ENCODE results near the gene SLC5A6. TPM values are rescaled to one million over a fixed set of nuclear protein-coding genes. Genes with fewer than 3 reads are reported as not detected.

The SLC5A6 gene
- polyA plus RNA-seq, 1 donor (not counting 4 experiments of a cell fraction or from before 2014, with no cell fraction given), result 60.4 TPM

- no peak overlapping the region for H3K4me2 ChIP-seq (ENCODE audit: control insufficient read depth, extremely low read depth, insufficient read depth, low read depth, low read length)
- H3K4me3 ChIP-seq (ENCODE audit: control insufficient read depth in 2 of 3, extremely low read depth in 1 of 3, insufficient read depth in 2 of 3, low read depth in 1 of 3, low read length in 3 of 3), result no peak overlapping the region
- H3K9me1 ChIP-seq (ENCODE audit: control insufficient read depth, extremely low read depth, insufficient read depth, low read length), result no peaks in the 10 kb centered on the region
- H3K27ac ChIP-seq (ENCODE audit: control insufficient read depth, insufficient read depth, low read length), result no peak overlapping the region
- dilution Hi-C loops (cut with MboI; ENCODE audit: extremely low pct_ligation_motif_present, low sequenced_read_pairs), result no loop called here
- peaks cover 14% of the 10 kb centered on the region for H3K27me3 ChIP-seq (ENCODE audit: control insufficient read depth, extremely low read depth, insufficient read depth, low read length)
- no peaks in the 10 kb centered on the region for H4K20me1 ChIP-seq (ENCODE audit: control insufficient read depth, extremely low read depth, insufficient read depth, low read length)
- H3K9me3 ChIP-seq (ENCODE audit: control insufficient read depth, low read depth, low read length), result no peaks in the 10 kb centered on the region
- TF ChIP-seq CTCF (optimal IDR thresholded peaks at IDR 0.05 in 1 of 3, IDR thresholded peaks at IDR 0.05 in 1 of 3, conservative IDR thresholded peaks at IDR 0.05 in 1 of 3; ENCODE audit: extremely low read depth in 1 of 3, insufficient read depth in 2 of 3, low read length in 3 of 3) (no peak), EZH2 (IDR thresholded peaks at IDR 0.05; ENCODE audit: low read length) (no peak)
- FAIRE-seq (no peak), DNase-seq (ENCODE audit: low read depth, low spot score) (no peak)
- H3K36me3 ChIP-seq (ENCODE audit: control insufficient read depth in 2 of 2, extremely low read depth in 1 of 2, insufficient read depth in 2 of 2, low read length in 2 of 2), result peaks cover 8 to 17% of the 10 kb centered on the region in 2 experiments
- no peaks in the 10 kb centered on the region for H3K79me2 ChIP-seq (ENCODE audit: control insufficient read depth, insufficient read depth, low read length)
- no peak overlapping the region for H2AFZ ChIP-seq (ENCODE audit: control insufficient read depth, low read length)
- H3K9ac ChIP-seq (ENCODE audit: control insufficient read depth, extremely low read depth, insufficient read depth, low read length), result no peak overlapping the region
- H3K4me1 ChIP-seq (ENCODE audit: control insufficient read depth, extremely low read depth, insufficient read depth, low read length), result no peaks in the 10 kb centered on the region
Measured at GRCh38 chr2:27247893-27248292, 35.8 kb upstream of the SLC5A6 start.

GRCh38 chr2:27245626-27246025, 33.6 kb upstream of the SLC5A6 start:
- H3K4me1 ChIP-seq (ENCODE audit: control insufficient read depth, extremely low read depth, insufficient read depth, low read length), result no peaks in the 10 kb centered on the region
- no peak overlapping the region for H3K27ac ChIP-seq (ENCODE audit: control insufficient read depth, insufficient read depth, low read length)
- no peaks in the 10 kb centered on the region for H3K79me2 ChIP-seq (ENCODE audit: control insufficient read depth, insufficient read depth, low read length)
- H3K27me3 ChIP-seq (ENCODE audit: control insufficient read depth, extremely low read depth, insufficient read depth, low read length), result peaks cover 3% of the 10 kb centered on the region
- no peaks in the 10 kb centered on the region for H3K9me3 ChIP-seq (ENCODE audit: control insufficient read depth, low read depth, low read length)
- no peak overlapping the region for H3K4me3 ChIP-seq (ENCODE audit: control insufficient read depth in 2 of 3, extremely low read depth in 1 of 3, insufficient read depth in 2 of 3, low read depth in 1 of 3, low read length in 3 of 3)
- TF ChIP-seq CTCF (optimal IDR thresholded peaks at IDR 0.05 in 1 of 3, IDR thresholded peaks at IDR 0.05 in 1 of 3, conservative IDR thresholded peaks at IDR 0.05 in 1 of 3; ENCODE audit: extremely low read depth in 1 of 3, insufficient read depth in 2 of 3, low read length in 3 of 3) (no peak), EZH2 (IDR thresholded peaks at IDR 0.05; ENCODE audit: low read length) (no peak)
- no peak overlapping the region for H2AFZ ChIP-seq (ENCODE audit: control insufficient read depth, low read length)
- H3K36me3 ChIP-seq (ENCODE audit: control insufficient read depth in 2 of 2, extremely low read depth in 1 of 2, insufficient read depth in 2 of 2, low read length in 2 of 2), result peaks cover 25 to 39% of the 10 kb centered on the region in 2 experiments
- DNase-seq (ENCODE audit: low read depth, low spot score) (no peak), FAIRE-seq (no peak)
- no peak overlapping the region for H3K9ac ChIP-seq (ENCODE audit: control insufficient read depth, extremely low read depth, insufficient read depth, low read length)
- no peaks in the 10 kb centered on the region for H3K9me1 ChIP-seq (ENCODE audit: control insufficient read depth, extremely low read depth, insufficient read depth, low read length)
- H4K20me1 ChIP-seq (ENCODE audit: control insufficient read depth, extremely low read depth, insufficient read depth, low read length), result no peaks in the 10 kb centered on the region
- dilution Hi-C loops (cut with MboI; ENCODE audit: extremely low pct_ligation_motif_present, low sequenced_read_pairs), result no loop called here
- no peak overlapping the region for H3K4me2 ChIP-seq (ENCODE audit: control insufficient read depth, extremely low read depth, insufficient read depth, low read depth, low read length)

Measured in keratinocyte (primary cell).